HK-2 (cell line): ENCODE results near the gene HOXB5.

Source experiments
- DNase-seq: peaks from one replicate; pipeline ENCODE4 v3.0.0-alpha.2; 2018; ENCODE audit not compliant: unreplicated experiment

HOXB5 gene

GRCh38 chr17:48559840-48560817 lies 33.5 kb downstream of the HOXB5 start:
- DNase-seq: no peak

GRCh38 chr17:48559122-48559839 lies 34.3 kb downstream of the HOXB5 start:
- DNase-seq: no peak

- DNase-seq: no peak
Measured at GRCh38 chr17:48558831-48559121, 34.8 kb downstream of the HOXB5 start.

GRCh38 chr17:48558057-48558830 lies 35.3 kb downstream of the HOXB5 start:
- no peak for DNase-seq

- no peak for DNase-seq
Measured at GRCh38 chr17:48556576-48557401, 36.8 kb downstream of the HOXB5 start.

GRCh38 chr17:48556229-48556575 lies 37.4 kb downstream of the HOXB5 start:
- no peak for DNase-seq

- no peak for DNase-seq
Measured at GRCh38 chr17:48555258-48556228, 38.0 kb downstream of the HOXB5 start.

- DNase-seq: no peak
Measured at GRCh38 chr17:48554412-48555257, 38.9 kb downstream of the HOXB5 start.

GRCh38 chr17:48553826-48554225 lies 39.8 kb downstream of the HOXB5 start:
- DNase-seq: no peak

GRCh38 chr17:48553190-48553547 lies 40.4 kb downstream of the HOXB5 start:
- no peak for DNase-seq

GRCh38 chr17:48552466-48553189 lies 41.0 kb downstream of the HOXB5 start:
- DNase-seq: no peak

GRCh38 chr17:48551596-48552465 lies 41.7 kb downstream of the HOXB5 start:
- no peak for DNase-seq

- DNase-seq: no peak
Measured at GRCh38 chr17:48551214-48551555, 42.4 kb downstream of the HOXB5 start.

- DNase-seq: no peak
Measured at GRCh38 chr17:48550502-48551213, 42.9 kb downstream of the HOXB5 start.

- DNase-seq: no peak
Measured at GRCh38 chr17:48549914-48550501, 43.6 kb downstream of the HOXB5 start.

- no peak for DNase-seq
Measured at GRCh38 chr17:48549281-48549630, 44.3 kb downstream of the HOXB5 start.
